Activated CD4-positive, alpha-beta T cell treated with anti-CD3 and anti-CD28 coated beads, Interleukin-2, amount 50 U/mL, for 4 hours (primary cell): ENCODE data around the gene WDR44.
A peak's percentile ranks its signal among the peaks of the same experiment; 100 is the strongest.
"Not testable (repeated sequence)": the region's sequence is repeated elsewhere in the genome, so short reads cannot be mapped to it uniquely, and the experiment has no call there.

ENCODE experiments used
- DNase-seq, 2 experiments: peaks; one replicate each; pipeline ENCODE4 v3.0.0-alpha.2; 2020

Gene WDR44

DNA sequence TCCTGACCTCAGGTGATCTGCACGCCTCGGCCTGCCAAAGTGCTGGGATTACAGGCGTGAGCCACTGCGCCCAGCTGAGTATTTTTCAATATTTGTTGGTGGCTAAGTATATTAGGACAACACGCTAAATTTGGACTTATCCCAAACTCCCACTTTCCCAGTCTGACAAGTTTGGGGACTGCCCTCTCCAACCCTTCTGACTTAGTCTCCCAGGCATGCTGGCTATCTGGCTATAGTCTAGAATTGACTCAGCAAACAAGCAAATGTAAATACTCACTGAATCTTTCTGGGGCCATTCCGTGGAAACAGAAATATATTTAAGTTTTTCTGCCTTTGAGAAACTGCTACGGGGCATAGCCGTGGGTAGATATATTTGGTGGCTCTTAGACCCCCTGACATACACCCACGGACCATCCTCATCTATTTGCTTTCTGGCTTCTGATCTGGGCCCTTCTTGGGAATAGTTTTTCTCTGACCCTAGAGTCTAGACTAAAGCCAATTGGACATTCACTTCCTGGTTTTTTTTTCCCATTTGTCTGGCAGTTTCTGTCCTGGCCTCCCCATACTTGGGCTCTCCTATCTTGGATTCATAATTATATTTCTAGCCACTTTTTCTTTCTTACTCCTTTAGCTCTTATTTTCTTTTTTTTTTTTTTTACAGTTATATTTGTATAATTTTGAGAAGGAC lies 138.5 kb downstream of the WDR44 start:
- no peak for DNase-seq

DNA sequence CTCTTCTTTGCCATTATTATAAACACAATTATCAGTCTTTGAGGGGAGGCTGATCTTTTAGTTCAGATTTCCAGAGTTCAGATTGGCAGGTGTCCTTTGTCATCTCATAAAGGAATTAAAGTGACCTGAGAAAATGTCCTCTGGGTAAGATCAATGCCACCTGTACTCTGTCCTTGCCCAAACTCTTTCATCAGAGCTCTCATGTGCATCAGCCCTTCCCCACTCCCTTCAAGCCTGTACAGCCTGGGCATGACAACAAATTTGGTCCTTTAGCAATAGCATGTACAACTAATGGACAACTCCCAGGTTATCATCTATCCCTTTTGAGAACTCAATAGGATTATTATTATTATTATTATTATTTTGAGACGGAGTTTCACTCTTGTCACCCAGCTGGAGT lies 140.8 kb downstream of the WDR44 start:
- DNase-seq, result not testable (repeated sequence)

DNA sequence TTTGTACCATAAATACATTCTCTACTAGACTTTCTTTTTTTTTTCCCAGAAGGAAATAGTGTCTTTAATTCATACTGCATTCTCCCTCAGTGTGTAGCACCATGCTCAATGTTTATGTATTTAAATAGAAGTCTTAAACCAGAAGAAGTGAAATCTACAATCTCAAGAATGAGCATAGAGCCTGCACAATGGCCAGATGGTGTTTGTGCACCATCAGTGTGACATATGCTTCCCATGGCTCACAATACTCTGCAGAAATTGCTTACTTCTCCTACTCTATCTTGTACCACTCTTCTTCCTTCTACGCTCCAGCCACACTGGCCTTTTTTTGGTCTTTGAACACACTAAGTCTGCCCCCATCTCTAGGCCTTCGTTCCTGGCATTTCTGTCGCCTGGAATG lies 147.1 kb downstream of the WDR44 start:
- no peak for DNase-seq

DNA sequence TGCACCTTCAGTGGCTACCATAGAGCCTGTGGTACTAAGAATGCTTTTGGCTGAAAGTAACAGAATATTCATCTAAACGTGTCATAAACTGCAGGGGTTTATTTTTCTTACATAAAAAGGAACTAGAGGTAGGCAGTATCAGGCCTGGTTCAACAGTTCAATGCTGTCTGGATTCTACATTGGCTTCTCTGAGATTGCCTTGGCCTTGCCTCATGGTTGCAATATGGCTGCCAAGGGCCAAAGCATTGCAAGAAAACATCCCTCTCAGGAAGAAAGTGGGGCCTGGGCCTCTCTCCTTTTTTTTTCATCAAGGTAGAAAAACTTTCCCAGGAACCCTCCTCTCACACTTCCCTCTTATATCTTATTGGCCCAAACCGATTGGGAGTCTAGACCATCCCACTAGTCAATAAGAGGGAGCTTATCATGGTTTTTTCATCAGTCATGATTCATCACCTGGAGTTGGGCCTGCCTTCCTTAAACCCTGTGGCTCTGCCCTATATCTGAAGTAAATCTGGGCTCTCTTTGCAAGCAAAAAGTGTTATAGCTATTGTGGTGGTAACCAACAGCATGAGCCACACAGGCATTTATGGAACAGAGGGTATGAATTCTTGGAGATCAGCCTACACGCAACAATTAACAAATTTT lies 147.9 kb downstream of the WDR44 start:
- no peak for DNase-seq

DNA sequence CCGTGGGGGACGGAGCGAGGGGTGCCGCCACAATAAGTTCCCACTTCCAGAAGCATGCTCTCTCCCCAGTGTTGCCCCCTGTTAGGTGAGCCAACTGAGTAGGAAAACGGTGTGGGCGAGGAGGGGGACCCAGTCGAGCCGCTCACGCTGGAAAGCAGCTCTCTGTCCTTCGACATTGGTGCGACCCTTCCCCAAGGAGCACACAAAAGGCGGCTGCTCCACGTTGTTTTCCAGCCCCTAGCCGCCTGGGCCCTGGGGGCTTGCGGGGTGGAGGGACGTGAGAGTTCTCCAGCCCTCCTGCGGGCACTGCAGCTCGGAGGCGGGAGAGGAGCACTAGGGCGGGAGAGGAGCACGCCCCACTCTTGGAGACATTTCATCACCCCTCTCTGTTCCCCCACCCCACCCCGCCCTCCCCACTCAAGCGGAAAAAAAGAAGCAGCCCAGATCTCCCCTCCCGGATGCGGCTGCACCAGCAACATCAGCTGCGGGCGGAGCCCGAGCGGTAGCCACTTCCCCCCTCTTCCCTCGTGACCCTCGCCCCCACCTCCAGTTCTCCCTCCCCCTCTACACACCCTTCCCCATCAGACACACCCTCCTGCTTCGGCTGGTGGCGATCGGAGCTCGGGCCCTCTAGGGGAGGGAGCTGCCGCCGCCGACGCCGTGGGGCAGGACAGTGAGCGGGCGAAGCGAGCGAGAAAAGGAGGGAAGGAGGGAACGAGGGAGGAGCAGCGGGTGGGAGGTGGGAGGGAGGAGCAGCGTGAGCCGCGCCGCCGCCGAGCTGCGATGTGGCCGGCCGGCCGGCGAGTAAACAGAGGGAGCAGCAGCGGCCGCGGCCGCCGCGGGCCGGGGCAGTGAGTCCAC lies 149.4 kb downstream of the WDR44 start, which contains the start of gene DOCK11:
DOCK11 (plus strand) TSS at position 755 of the 861 bp plus-strand sequence. CDS start 157 bp downstream, outside the sequence.
- DNase-seq, result peak; percentile 68 to 77

DNA sequence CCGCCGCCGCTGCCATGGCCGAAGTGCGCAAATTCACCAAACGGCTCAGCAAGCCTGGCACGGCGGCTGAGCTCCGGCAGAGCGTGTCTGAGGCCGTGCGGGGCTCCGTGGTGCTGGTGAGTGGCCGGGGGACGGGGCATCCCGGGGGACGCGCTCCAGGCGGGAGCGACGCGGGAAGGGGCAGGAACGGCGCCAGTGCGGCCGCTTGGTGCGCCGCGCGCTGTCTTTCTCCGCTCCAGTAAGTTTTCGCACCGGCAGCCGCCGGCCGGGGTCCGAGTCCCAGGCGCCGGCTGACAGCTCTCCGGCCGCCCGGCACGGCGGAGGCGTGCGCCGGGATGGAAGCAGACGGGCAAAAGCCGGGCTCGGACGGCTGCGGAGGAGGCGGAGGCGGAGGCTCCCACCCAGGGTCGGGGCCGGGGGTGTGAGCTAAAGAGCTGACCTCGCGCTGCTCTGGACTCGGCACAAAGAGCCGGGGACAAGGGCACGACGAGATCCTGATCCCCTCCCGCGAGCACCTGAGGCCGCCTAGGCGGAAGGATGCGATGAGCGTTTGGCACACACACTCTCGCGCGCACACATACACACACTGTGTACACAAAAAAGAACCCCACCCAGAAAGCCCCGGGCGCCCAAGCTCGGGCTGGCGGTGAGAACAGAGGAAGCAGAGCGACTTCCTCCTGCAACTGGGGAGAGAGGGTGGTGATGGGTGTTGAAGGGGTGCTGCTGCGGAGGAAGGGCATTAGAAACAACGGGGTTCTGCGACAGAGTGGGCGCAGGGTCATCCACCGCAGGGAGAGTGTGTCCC lies 150.3 kb downstream of the WDR44 start:
- DNase-seq, result peak; percentile 58 to 62

DNA sequence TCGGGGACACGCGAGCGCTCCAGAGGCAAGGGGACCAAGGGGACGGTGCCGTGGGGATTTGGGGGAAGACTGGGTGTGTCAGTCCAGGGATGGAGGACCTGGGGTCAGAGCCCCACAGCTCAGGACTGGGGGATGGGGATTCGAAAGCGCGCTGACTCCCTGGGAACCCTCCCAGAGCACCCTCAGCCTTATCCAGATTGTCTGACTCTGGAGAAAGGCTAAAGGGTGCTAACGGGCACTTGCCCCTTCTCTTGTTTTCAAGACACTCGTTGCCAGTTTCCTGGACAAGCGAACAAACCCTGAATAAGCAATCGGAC lies 150.8 kb downstream of the WDR44 start:
- DNase-seq, result no peak

DNA sequence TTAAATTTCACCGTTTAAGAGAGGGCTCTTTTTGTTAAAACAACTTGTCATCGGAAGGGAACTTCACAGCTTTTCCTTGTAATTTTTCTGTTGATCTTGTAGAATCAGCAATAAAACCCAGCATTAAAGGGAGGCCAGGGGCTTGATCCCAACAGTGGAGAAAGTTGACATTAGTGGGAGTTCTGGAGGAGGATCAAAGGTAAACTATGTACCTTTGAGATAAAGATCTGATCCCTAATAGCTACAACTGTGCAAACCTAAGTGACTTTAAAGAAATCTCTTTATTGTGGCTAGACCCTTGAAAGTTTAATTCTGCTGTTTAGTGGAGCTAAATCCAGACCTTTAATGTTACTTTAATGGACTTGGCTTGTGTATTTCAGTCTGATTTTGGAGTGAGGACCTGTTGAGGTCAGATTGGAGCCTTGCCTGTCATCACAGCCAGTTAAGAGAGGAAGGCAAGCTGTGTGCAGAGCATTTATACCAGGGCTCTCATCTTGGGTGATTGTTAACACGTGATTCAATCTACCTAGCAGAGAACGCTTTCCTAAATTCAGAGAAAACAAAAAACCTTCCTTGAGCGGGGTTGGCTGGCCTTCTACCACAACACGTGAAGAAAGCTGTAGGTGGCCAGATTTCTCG lies 151.4 kb downstream of the WDR44 start:
- DNase-seq, result peak; percentile 2 to 12

DNA sequence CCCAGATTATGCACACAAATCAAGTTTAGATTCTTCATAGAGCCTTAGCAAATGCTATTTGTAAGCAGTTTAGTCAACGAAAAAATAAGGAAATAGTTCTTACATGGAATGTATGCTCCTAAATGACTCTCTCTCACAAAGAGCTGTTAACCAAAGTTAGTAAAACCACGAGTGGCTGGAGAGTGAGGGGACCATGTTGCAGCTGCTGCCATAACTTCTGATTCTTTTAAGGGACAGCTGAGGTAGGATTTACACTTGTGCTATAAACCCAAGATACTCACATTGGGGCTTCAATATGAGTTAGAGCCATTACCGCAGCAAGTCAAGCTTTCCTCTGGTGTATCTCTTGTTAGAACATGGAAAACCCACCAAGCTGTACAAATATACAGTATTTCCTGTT lies 152.4 kb downstream of the WDR44 start:
- no peak for DNase-seq

DNA sequence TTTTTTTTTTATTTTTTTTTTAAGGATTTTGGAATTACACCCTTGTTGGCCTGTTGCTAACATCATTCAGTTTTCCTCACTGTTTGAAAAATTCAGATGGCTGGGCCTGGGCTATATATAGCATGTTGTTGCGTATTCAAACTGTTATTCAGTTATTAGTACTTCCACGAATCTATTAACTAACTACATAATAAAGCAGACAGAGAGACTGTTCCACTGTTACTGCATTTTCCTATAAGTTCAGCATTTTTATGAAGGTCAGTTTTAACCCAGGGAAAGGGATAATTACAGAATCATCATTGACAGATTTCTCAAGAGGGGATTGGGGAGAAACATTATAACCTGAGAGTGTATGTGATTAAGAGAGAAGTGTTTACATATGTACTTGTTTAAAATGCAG lies 152.8 kb downstream of the WDR44 start:
- DNase-seq, result no peak

DNA sequence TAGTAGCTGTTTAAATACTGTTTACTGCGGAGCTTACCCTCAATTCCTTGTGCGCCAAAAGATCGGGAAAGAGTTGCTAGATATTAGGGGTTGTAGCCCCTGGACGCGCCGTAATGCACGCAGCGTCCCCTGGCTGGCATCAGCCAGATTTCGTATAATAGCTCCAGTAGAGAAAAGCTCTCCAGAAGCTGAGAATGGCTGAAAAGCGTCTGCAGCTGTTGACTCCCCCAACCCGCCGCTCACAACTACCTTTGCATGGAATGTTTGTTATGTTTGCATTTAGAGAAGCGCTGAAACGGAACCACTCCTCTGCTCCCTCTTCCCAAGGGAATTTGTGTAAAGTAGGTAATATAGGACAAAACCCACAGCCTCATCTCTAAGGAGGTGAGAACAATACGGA lies 153.4 kb downstream of the WDR44 start:
- DNase-seq, result no peak
